H4 (cell line): ENCODE data around the gene MPP1. TPM values are rescaled to one million over a fixed set of nuclear protein-coding genes. Genes with fewer than 3 reads are reported as not detected.

Source experiments
- DNase-seq: peaks from one replicate; pipeline ENCODE4 v3.0.0-alpha.2; 2015; ENCODE audit warnings: low spot score
- total RNA-seq: library from RNA; depleted of rRNA; stranded (reverse); fragments of >200 nt; shearing (Covaris generic); gene quantifications from 2 replicates; pipeline ENCODE4 v1.2.3, GENCODE V29; 2014; rRNA removed

The MPP1 gene
- total RNA-seq, 1 experiment from 2014 or later, result 9.3 TPM

- DNase-seq, result no peak
Measured at GRCh38 chrX:154731881-154732280, 73.4 kb downstream of the MPP1 start.

DNA sequence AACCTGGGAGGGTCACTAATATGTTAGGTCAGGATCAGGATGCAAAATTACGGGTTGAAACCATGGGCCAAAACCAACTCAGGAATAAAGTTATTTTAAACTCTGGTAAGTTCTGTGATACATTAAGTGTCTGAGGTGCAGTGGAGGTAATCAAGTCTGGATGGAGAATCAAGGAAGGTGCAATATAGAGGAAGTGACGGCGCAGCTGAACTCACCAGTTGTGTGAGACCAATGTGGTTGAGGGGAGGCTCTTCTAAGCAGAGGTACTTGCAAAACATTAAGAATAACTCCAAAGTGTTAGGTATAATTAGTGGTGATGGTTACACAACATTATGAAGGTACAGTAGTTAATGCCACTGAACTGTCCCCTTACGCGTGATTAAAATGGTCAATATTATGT, 74.1 kb downstream of the MPP1 start:
- DNase-seq, result no peak

DNA sequence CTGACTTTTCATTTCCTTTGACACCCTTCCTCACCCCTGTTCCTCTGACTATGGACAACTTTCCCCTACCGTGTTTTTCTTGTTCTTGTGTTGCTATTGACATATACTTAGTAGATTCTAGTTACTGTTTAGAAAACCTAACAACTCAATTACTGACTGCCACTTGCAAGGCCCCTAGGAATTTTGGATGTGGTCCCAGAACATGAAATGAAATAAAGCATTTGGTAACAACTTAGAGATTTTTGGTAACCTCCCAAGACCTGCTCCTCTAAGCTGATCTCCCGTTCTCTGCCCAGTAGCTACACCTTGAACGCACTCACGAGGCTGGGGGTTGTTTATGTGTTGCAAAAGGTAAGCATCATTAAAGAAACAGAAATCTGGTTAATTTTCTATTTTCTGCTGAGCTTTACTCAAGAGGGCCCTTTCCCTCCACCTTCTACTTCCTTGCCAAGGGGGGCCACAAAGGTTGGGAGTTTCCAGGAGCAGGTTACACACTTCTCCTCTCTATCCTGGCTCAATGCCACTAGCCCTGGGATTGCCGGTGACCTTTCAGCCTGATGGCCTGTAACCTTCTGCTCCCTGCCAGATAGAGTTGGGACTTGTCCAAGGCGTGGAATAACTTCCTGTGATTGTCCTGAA, 74.9 kb downstream of the MPP1 start:
- DNase-seq, result peak; percentile 23

DNA sequence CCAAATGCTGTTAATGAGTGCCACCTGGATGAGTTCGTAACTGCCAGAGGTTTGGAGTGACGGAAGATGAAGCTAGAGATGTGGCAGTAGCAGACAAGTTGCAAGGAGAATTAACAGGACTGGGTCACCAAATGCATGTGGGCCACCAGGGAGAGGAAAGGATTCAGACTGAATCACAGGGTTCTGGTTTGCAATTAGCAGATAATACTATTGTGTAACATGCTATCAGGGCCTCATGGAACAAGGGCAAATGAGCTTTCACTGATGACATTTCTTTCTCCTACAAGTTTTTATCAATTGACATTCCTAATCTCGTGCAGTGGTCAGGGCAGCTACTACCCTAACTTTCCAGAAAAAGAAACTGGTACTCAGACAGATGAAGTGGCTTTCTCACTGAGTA, 75.8 kb downstream of the MPP1 start:
- DNase-seq, result no peak

Other genes starting within 250 kb of the MPP1 start
- gene CTAG1A, start 220.4 kb downstream of the MPP1 start, total RNA-seq, result not detected in 2 replicates
- not detected in 2 replicates for gene CTAG1B, start 186.2 kb downstream of the MPP1 start, total RNA-seq
- gene CTAG2, start 151.9 kb downstream of the MPP1 start, total RNA-seq, result not detected in 2 replicates
- gene GAB3, start 54.4 kb downstream of the MPP1 start, total RNA-seq, result 0.08 and 0.33 TPM in 2 replicates
- gene DKC1, start 42.6 kb downstream of the MPP1 start, total RNA-seq, result 47.9 and 68.3 TPM in 2 replicates
- not detected in 2 replicates for gene SMIM9, start 29.2 kb upstream of the MPP1 start, total RNA-seq
- 6.4 and 11.8 TPM in 2 replicates for gene F8A1, start 80.9 kb upstream of the MPP1 start, total RNA-seq
- gene F8, start 217.2 kb upstream of the MPP1 start, total RNA-seq, result 2.5 and 2.8 TPM in 2 replicates
- gene FUNDC2, start 221.4 kb upstream of the MPP1 start, total RNA-seq, result 61.2 and 73.0 TPM in 2 replicates